Activated CD8-positive, alpha-beta memory T cell treated with anti-CD3 and anti-CD28 coated beads, Interleukin-2, amount 50 U/mL, for 1 hour (primary cell): ENCODE measurements around the gene SMARCAL1.

Experiments
- DNase-seq: peaks from one replicate; pipeline ENCODE4 v3.0.0-alpha.2; 2020; ENCODE audit errors: extremely low read depth

Gene SMARCAL1

GRCh38 chr2:216392945-216393840, 19.1 kb upstream of the SMARCAL1 start:
- no peak for DNase-seq

DNA sequence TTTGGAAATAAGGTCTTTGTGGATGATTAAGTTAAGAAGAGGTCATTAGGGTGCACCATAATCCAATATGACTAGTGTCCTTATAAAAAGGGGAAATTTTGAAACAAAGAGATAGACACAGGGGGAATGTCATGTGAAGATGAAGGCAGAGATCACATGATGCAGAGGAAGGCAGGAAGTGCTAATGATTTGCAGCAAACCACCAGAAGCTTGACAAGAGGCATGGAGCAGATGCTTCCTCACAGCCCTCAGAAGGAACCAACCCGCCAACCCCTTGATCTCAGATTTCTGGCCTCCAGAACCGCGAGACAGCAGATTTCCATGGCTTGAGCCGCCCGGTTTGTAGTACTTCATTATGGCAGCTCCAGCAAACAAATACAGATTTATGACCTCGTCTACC, 17.4 kb upstream of the SMARCAL1 start:
- DNase-seq, result no peak

- DNase-seq, result no peak
Measured at GRCh38 chr2:216399621-216400020, 12.7 kb upstream of the SMARCAL1 start.

- DNase-seq, result no peak
Measured at GRCh38 chr2:216402751-216403150, 9.5 kb upstream of the SMARCAL1 start.

DNA sequence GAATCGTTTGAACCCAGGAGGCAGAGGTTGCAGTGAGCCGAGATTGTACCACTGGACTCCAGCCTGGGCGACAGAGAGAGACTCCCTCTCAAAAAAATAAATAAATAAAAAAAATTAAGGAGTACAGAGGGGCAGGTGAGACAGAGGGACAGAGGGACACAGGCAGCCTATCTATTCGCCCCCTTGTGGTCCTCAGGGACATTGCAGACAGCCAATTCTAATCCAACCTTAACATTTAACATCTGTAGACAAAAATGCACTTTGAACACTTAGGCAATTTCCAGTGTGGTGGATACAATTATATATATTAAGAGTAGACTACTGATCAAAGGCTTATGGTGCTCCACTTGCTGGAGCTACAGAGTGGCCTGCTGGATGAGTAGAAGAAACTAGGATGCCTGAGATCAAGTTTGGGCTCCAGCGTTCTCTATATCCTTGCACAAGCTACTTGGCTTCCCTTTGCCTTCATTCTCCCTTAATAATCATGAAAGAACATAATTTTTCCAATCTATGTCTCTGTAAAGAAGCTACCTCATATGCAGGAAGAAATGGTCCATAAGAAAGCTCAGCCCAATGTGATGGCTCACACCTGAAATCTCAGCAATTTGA, 8.2 kb upstream of the SMARCAL1 start:
- DNase-seq, result peak; percentile 11

GRCh38 chr2:216405588-216405987, 6.7 kb upstream of the SMARCAL1 start:
- DNase-seq, result no peak

- no peak for DNase-seq
Measured at GRCh38 chr2:216406826-216407225, 5.5 kb upstream of the SMARCAL1 start.

- no peak for DNase-seq
Measured at GRCh38 chr2:216408426-216409290, 3.6 kb upstream of the SMARCAL1 start.

- DNase-seq, result no peak
Measured at GRCh38 chr2:216410550-216410949, 1.7 kb upstream of the SMARCAL1 start.

DNA sequence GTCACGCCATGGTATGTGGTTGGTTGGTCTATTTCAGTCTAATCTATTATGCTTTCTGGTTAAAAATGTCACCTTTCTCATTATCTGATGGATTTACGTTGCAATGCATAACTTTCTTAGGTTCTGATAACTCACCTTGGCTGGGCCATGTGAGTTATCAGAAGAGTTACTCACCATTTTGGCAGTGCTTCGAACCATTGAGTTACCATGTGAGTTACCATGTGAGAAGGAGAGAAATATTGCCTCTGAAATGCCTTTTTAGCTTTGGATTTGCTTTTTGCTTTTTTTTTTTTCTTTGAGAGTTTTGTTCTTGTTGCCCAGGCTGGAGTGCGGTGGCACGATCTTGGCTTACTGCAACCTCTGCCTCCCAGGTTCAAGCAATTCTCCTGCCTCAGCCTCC, 1.6 kb downstream of the SMARCAL1 start:
- DNase-seq, result no peak

DNA sequence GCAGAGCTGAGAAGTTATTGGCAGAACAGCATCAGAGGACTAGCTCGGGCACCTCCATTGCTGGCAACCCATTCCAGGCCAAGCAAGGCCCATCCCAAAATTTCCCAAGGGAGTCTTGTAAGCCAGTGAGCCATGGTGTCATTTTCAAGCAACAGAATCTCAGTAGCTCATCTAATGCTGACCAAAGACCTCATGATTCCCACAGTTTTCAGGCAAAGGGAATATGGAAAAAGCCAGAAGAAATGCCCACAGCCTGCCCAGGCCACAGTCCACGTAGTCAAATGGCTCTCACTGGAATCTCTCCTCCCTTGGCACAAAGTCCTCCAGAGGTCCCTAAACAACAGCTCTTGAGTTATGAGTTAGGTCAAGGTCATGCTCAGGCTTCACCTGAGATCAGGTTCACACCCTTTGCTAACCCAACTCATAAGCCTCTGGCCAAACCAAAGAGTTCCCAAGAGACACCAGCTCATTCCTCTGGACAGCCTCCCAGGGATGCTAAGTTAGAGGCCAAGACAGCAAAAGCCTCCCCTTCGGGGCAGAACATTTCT, 2.6 kb downstream of the SMARCAL1 start:
- DNase-seq, result no peak

- DNase-seq, result no peak
Measured at GRCh38 chr2:216415541-216415940, 3.3 kb downstream of the SMARCAL1 start.

- no peak for DNase-seq
Measured at GRCh38 chr2:216416571-216417307, 4.5 kb downstream of the SMARCAL1 start.

DNA sequence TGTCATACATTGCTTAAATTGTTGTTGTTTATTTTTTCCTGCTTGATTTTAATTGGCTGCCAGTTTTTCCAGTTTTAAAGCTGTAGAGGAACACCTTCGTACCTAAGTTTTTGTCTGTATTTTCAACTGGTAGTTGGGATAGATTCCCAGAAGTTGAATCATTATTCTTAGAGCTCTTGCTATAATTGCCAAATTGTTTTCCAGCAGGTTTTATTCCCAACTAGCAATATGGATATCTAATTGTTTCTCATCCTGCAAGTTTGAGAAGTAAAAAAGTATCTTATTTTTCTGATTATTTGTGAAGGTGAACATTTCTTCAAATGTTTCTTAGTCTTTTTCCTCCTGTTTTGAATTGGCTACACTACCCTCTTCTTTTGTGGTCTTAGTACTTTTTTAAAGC, 6.7 kb downstream of the SMARCAL1 start:
- DNase-seq, result no peak

DNA sequence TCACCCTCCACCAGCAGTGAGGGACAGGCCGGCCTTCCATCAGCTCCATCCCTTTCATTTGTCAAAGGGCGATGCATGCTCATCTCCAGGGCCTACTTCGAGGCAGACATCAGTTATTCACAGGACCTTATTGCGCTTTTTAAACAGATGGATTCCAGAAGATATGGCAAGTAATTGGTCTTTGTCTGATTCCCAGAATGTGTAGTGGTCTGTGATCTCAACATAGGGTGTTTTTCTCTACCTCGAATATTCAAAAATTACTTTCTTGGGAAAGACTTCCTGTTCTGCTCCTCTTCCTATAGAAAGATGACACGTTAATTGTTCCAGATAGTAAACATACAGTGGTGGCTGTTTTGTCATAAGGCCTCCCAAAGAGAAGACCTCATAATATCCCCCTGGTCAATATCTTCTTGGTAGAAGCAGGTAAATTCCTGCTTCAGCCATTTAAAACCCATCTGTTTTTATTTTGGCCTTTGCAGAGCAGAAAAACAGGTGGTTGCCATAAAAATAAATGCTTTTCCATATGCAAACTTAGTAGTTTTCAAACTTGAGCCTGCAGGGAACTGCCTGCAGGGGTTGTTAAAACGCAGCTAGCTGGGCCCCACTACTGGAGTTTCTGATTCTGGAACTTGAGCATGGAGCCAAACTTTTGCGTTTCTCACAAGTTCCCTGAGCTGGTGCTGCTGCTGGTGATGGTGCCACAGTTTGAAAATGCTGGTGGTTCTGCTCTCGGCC, 8.2 kb downstream of the SMARCAL1 start:
- no peak for DNase-seq

DNA sequence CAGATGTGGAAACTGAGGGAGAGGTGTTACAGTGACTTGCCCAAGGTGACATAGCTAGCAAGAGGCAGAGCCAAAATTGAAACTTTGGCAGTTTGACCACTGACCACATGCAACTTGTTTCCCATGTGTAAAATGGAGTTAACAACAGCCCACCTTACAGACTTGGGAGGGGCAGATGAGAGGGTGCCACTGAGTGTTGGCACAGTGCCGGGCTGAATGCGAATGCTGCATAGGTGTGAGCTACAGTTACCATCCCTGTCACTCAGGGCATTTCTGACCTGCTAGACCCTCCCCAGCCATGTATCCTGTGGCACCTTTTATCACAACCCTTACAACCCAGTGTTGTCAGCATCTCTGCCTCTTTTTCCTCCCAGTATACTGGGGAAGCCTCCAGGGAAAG, 10.8 kb downstream of the SMARCAL1 start:
- no peak for DNase-seq

DNA sequence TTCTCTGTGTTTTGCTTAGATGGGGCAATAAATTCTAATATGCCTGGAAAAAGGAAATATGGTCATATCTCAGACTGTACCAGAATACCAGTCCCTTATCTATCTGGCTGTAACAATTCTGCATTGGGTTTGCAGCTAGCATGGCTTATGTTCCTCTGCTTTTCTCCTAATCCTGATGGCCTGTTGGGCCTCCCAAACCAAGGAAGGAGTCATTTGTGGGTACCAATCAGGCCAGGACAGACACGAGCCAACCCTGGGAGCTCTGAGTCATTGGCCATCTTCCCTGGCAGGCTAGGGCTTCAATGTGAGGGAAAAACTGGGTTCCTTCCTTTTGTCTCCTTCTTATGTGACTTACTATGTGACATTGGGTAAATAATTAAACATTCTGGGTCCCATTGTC, 12.0 kb downstream of the SMARCAL1 start:
- DNase-seq, result no peak

DNA sequence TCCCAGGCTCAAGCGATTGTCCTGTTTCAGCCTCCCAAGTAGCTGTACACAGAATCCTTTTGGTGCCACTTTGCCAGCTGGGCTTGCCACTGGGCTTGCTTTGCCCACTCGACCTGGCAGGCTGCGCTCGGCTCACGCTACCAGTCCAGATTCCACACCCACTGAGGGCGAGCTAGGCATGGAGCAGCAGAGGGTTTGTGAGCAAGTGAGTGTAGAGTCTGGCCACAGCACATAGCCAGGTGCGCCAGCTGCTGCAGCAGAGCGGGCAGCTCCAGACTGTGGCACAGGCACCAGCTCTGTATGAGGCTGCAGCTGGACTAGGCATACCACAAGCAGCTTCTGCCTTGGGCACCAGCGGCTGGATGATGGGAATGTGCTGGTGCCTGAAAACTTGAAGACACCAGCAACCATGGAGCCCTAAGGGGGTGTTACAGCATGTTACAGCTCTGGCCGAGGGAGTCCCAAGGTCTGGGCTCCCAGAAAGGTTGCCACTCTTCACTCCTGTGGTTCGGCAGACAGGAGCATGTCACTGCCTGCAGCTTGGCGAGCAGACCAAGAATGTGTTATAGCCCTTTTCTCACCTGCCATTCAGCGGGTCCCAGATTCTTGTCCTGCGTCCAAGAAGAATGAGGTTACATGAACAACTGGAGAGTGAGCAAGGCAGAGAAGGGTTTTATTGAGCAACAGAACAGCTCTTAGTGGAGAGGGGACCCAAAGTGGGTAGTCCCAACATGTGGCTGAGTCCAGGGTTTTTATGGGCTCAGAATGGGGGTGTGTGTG, 12.9 kb downstream of the SMARCAL1 start:
- DNase-seq, result no peak

DNA sequence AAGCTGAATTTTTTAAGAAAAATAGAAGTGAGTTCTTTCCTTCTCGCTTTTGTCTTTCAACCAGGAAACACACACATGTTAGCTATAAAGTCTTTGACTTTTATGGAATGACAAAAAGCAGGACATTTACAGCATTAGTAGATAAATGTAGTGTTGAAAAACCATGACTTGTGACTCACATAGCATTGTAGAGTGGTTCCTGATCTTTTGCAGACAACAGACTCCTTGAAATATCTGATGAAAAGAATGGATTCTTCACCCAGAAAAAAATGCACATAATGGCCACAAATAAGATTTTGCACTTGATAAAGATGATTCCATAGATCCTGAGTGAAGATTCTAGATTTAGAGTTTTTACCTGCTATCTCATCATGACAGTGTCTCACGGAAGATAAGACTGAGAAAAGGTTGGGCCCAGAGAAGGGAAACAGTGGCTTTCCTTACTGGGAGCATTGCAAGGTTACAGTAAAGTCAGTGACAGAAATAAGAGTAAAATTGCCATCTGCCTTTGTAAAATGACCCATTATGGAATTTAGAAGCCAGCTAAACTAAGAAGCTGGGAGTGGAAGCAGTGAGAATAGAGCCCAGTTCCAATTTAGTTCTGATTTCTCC, 14.0 kb downstream of the SMARCAL1 start:
- DNase-seq, result no peak
